Mucosa of descending colon (tissue), 3 donors: ENCODE data around the gene BLOC1S1. TPM values are rescaled to one million over a fixed set of nuclear protein-coding genes. Genes with fewer than 3 reads are reported as not detected.

Source experiments
- ATAC-seq: fragments of 200-7000 bp; cut with Tn5 transposase; one replicate; pipeline ENCODE4 v1.9.1; 2020; ENCODE audit warnings: mild to moderate bottlenecking, moderate library complexity
- DNase-seq, 3 donors: peaks; one replicate each; pipeline ENCODE4 v3.0.0-alpha.2; 2020
- H3K36me3 ChIP-seq: fragments of 200-600 bp; one replicate; pipeline ENCODE4 v1.8.0; 2021; ENCODE audit warnings: low read depth, mild to moderate bottlenecking
- H3K4me1 ChIP-seq: fragments of 200-600 bp; one replicate; pipeline ENCODE4 v1.8.0; 2021; ENCODE audit warnings: low read depth, mild to moderate bottlenecking
- H3K4me3 ChIP-seq: fragments of 200-600 bp; one replicate; pipeline ENCODE4 v1.8.0; 2021; ENCODE audit warnings: mild to moderate bottlenecking
- H3K9me3 ChIP-seq: fragments of 200-600 bp; one replicate; pipeline ENCODE4 v1.8.0; 2021; ENCODE audit warnings: mild to moderate bottlenecking
- intact Hi-C, 2 donors: fragments of 100-400 bp; cut with DNase I in 1 of 2; cut with micrococcal nuclease in 1 of 2; formaldehyde crosslinking; loops; one replicate each; pipeline versions ENCODE4 v1.11.0 to v1.11.1; 2022; cut with DNase I, micrococcal nuclease
- total RNA-seq, 3 donors: library from RNA; stranded (reverse); fragmentation: NEBNext Ultra II Directional in 2 of 3; extraction: Animal tissue kit (Norgen Biotek cat#: 25700) in 2 of 3; gene quantifications; one replicate each; pipeline versions ENCODE4 v1.2.1 to v1.2.4, GENCODE V29; 2021 to 2023
- TF ChIP-seq, protein P1 (sequence below): fragments of 200-600 bp; IDR thresholded peaks from one replicate; pipeline ENCODE4 v1.8.0; 2022; ENCODE audit warnings: antibody characterized with exemption, mild to moderate bottlenecking
- donor health status: DM: no; HTN: no; CAD: no; lungs with moderate emphysema.
- donor health status: DM: no; HTN: no; CAD: no.
- donor health status: DM: no; HTN: yes; CAD: no.

Gene BLOC1S1
- total RNA-seq, 3 donors from 2014 or later: 201 to 285 (median 241) TPM

DNA sequence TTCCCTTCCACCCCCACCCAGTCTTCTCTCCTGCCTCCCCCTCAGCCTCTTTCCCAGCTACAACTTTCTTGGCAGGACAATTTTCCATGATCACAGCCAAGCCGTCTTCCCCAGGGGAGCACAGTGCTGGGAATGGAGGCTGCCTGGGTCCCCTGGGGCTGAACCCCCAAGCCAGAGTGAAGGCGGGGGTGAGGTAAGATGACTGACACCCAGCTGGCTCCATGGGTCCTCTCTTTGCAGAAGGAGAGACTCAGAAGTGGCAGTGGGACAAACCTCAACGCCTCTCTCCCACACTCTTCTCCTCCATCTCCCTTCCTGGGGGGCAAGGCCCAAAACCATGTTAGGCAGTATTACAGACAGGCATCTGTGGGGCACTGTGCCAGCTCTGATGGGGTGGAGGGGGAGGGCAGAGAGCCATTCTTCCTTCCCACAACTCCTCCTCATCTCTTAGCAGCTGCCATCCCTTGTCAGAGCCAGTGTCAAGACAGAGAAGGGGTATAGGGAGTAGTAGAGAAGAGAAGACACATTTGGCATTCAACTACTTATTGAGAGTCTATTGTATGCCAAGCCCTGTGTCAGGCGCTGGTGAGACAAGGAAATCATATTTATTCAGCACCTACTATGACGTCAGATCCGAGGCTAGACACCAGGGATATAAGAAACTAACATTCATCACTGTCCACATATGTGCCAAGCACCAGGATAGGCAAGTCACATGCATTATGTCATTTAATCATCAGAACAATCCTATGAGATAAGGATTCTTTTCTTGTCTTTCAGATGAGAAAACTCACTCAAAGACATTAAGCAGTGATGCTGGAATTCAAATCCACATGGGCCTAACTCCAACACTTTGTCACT is 11.7 kb upstream of the BLOC1S1 start:
- peak in 1 of 3 donors; percentile 25 for DNase-seq
- no peaks in the 10 kb centered on the region for H3K9me3 ChIP-seq
- ATAC-seq: no peak
- no peak overlapping the region for H3K4me3 ChIP-seq
- H3K4me1 ChIP-seq: peaks cover 15% of the 10 kb centered on the region
- no peaks in the 10 kb centered on the region for H3K36me3 ChIP-seq
- intact Hi-C loops: no loop called here
- TF ChIP-seq, protein P1, sequence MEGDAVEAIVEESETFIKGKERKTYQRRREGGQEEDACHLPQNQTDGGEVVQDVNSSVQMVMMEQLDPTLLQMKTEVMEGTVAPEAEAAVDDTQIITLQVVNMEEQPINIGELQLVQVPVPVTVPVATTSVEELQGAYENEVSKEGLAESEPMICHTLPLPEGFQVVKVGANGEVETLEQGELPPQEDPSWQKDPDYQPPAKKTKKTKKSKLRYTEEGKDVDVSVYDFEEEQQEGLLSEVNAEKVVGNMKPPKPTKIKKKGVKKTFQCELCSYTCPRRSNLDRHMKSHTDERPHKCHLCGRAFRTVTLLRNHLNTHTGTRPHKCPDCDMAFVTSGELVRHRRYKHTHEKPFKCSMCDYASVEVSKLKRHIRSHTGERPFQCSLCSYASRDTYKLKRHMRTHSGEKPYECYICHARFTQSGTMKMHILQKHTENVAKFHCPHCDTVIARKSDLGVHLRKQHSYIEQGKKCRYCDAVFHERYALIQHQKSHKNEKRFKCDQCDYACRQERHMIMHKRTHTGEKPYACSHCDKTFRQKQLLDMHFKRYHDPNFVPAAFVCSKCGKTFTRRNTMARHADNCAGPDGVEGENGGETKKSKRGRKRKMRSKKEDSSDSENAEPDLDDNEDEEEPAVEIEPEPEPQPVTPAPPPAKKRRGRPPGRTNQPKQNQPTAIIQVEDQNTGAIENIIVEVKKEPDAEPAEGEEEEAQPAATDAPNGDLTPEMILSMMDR: no peak

DNA sequence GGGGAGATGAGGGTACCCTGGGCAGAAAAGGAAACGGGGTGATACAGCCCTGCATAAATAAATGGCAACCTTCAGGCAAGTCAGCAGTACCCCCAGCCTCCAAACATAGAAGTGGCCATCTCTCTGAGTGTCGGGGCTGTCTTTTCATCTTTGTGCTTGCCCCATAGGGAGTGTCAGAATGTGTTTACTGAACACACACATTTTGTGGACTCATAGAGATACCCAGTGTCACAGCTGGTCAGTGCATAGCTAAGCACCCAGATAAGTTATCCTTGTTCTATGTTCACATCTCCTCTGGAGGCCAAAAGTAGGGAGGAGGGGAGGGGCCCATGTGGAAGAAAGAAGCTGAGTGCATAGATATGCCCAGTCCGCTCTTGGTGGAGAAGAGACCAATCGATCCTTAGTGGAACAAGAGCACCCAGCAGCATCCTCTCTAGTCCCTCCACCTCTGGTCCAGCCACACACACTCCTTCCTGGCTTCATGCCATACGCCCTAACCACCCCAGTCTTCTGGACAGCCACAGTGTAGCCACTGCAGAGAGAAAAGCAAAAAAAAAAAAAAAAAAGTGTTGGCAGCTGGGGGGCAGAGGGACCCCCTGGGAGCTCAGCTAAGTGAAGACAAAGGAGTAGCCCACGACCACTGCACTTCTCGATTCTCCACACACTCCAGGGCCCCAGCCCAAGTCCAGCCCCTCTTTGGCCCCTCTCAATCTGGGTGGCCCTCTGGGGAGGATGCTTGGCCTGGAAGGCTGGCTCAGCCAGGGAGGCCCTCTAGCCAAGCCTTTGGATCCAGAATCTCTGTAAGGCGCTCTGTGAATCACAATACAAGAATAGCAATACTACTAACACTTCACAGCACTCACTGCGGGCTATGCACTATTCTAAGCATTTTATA is 10.8 kb upstream of the BLOC1S1 start:
- peaks cover 15% of the 10 kb centered on the region for H3K4me1 ChIP-seq
- intact Hi-C loops: no loop called here
- DNase-seq (no peak), ATAC-seq (no peak)
- H3K4me3 ChIP-seq: no peak overlapping the region
- TF ChIP-seq, protein P1: no peak
- H3K9me3 ChIP-seq: no peaks in the 10 kb centered on the region
- H3K36me3 ChIP-seq: no peaks in the 10 kb centered on the region

DNA sequence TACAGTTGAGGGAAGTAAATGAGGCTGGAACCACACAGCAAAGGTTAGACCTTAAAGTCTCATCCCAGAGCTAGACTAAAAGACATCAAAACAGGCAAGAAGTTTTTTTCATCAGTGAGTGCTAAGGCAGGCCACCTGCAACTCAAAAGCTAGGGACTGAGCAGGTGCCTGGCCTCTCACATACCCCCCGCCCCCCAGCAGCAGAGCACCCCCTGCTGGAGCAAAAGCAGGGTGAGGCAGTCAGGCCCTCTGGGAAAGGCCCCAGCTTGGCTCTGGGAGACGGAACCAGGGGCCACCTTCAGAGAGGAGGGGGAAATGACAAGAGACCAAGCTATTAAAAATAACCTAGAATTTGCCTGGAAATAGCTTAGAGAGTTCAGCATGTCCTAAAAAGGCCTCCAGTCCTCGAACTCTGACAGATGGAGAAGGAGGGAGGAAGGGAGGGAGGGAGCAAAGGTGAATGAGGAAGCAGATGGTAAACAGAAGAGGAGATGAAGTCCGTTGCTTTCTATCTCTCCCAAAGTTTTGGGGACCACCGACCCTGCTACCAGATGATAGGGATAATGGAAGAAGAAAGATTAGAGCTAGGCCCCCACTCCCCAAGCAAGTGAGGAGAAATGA is 10.0 kb upstream of the BLOC1S1 start:
- intact Hi-C loops: no loop called here
- TF ChIP-seq, protein P1: peak; percentile 10
- Histone ChIP-seq H3K36me3 (no peaks in the 10 kb centered on the region), H3K4me1 (peaks cover 15% of the 10 kb centered on the region), H3K4me3 (no peak overlapping the region), H3K9me3 (no peaks in the 10 kb centered on the region)
- DNase-seq: peak in 1 of 3 donors; percentile 24
- ATAC-seq: peak; percentile 44

DNA sequence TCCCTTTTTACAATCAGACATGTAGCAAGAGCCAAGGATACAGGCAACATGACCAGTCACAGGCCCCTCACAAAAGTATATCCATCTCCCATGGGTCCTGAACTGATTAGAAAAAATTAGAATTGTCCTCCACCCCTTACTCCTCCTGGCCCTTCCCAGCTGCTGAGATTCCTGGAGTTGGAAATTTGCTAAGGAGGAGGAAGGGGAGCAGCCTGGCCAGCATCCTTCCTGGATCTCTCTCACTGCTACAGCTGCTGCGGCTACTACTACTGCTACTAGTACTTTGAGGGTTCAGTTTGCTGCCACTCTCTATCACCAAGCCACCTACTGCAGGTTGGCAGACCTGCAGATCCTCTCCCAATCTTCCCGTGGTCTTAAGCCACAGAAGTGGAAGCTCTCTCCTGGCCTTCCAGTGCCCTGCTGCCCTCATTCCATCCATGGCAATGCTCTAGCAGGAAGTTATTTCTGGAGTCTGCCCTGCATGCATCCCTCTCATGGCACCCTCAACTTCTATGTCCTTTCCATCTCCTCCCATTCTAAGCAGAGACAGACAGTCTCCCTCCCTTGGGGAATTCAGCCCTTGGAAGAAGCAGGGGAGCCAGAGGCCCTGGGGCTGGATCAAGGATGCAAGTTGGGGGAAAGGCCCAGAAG is 9.2 kb upstream of the BLOC1S1 start:
- no peak overlapping the region for H3K4me3 ChIP-seq
- H3K9me3 ChIP-seq: no peaks in the 10 kb centered on the region
- DNase-seq: no peak
- ATAC-seq: no peak
- intact Hi-C loops: no loop called here
- H3K4me1 ChIP-seq: peaks cover 15% of the 10 kb centered on the region
- H3K36me3 ChIP-seq: no peaks in the 10 kb centered on the region
- TF ChIP-seq, protein P1: no peak

DNA sequence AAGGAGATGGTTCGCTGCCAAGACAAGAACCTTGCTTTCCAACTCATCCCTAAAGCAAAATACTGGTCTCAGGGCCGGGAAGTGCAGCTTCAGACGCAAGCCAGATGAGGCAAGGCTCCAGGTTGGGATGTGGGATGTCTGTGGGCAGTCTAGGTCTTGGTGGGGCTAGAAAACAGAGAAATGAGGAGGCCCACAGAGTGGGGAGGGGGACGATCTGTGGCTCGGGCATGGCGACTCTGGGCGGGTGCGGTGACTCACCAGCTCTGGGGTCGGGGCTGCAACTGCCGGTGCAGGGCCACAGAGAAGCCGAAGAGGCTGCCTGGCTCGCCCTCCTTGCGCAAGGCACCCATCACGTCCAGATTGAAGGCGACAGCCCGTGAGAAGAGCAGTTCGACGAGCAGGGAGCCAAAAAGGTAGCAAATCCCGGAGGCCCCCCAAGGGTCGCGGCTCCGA is 8.6 kb upstream of the BLOC1S1 start:
- peak; percentile 21 for ATAC-seq
- TF ChIP-seq, protein P1: no peak
- peaks cover 15% of the 10 kb centered on the region for H3K4me1 ChIP-seq
- DNase-seq: no peak
- no peaks in the 10 kb centered on the region for H3K36me3 ChIP-seq
- intact Hi-C loops: no loop called here
- H3K9me3 ChIP-seq: no peaks in the 10 kb centered on the region
- H3K4me3 ChIP-seq: no peak overlapping the region
